GM12878 (cell line): ENCODE data around the gene IFT122. TPM values are rescaled to one million over a fixed set of nuclear protein-coding genes. Genes with fewer than 3 reads are reported as not detected.

ENCODE experiments used
- ATAC-seq: fragments of 200-7000 bp; cut with Tn5 transposase; 3 replicates; pipeline ENCODE4 v1.9.1; 2020; ENCODE audit warnings: mild to moderate bottlenecking, moderate library complexity
- BruUV-seq: library from RNA; stranded (reverse); fragments of 400-500 nt; replicated peaks from 2 replicates; lab custom pipeline; 2021; lab: Mats Ljungman, UMichigan
- CTCF ChIA-PET: fragments of 300-600 bp; sonication (Branson Sonifier 250); formaldehyde crosslinking; extraction: SDS; loops from one replicate; lab custom pipeline; 2021; ENCODE audit warnings: inconsistent platforms; lab: Yijun Ruan, JAX
- POLR2A ChIA-PET: fragments of 350-600 bp; formaldehyde crosslinking; extraction: SDS; loops from one replicate; lab custom pipeline; 2021; ENCODE audit warnings: inconsistent platforms; lab: Charles Lee
- RAD21 ChIA-PET: fragments of 300-600 bp; sonication (Branson Sonifier 250); formaldehyde crosslinking; loops from one replicate; lab custom pipeline; 2023; ENCODE audit warnings: antibody characterized with exemption; ENCODE audit not compliant: unreplicated experiment; lab: Charles Lee
- SMC1A ChIA-PET: fragments of 300-600 bp; sonication (Branson Sonifier 250); formaldehyde crosslinking; loops from one replicate; lab custom pipeline; 2023; ENCODE audit not compliant: unreplicated experiment, uncharacterized antibody; lab: Charles Lee
- DNase-seq: peaks from one replicate; pipeline ENCODE4 v3.0.0-alpha.2; 2011; ENCODE audit warnings: low read depth, low spot score
- FAIRE-seq: peaks from 3 replicates; lab custom pipeline; 2011; peaks lifted over from hg19 to GRCh38; lab: Jason Lieb, UNC
- H2AFZ ChIP-seq: 2 replicates; pipeline ENCODE4 v1.6.0; 2011; ENCODE audit warnings: low read depth, low read length, control low read depth; ENCODE audit not compliant: control insufficient read depth
- H3K27ac ChIP-seq: 2 replicates; pipeline ENCODE4 v1.5.1; 2011; ENCODE audit warnings: control low read depth; ENCODE audit not compliant: control insufficient read depth, insufficient read depth
- H3K27me3 ChIP-seq, 2 experiments: replicated peaks in 1 of 2; 2 replicates each; pipeline versions ENCODE4 v1.6.0 to v1.6.1; 2011; ENCODE audit warnings: low read length in 1 of 2; ENCODE audit not compliant: control insufficient read depth in 2 of 2, insufficient read depth in 2 of 2
- H3K36me3 ChIP-seq, 2 experiments: 2 replicates each; pipeline ENCODE4 v1.5.1; 2011; ENCODE audit warnings: low read length in 1 of 2; ENCODE audit not compliant: control insufficient read depth in 2 of 2, insufficient read depth in 2 of 2
- H3K4me1 ChIP-seq: 2 replicates; pipeline ENCODE4 v1.6.1; 2011; ENCODE audit warnings: mild to moderate bottlenecking, low read length, moderate library complexity, mixed read lengths; ENCODE audit not compliant: control insufficient read depth, insufficient read depth
- H3K4me2 ChIP-seq: 2 replicates; pipeline ENCODE4 v1.6.0; 2011; ENCODE audit warnings: control low read depth; ENCODE audit not compliant: control insufficient read depth, insufficient read depth
- H3K4me3 ChIP-seq: fragments of 200-600 bp; sonication (generic); 2 replicates; pipeline ENCODE4 v1.5.1; 2016
- H3K79me2 ChIP-seq: 2 replicates; pipeline ENCODE4 v1.6.0; 2011; ENCODE audit warnings: low read length; ENCODE audit not compliant: control insufficient read depth, insufficient read depth
- H3K9ac ChIP-seq: 2 replicates; pipeline ENCODE4 v1.8.0; 2011; ENCODE audit warnings: low read length, control low read depth, mixed read lengths; ENCODE audit not compliant: control insufficient read depth, insufficient read depth
- H3K9me3 ChIP-seq: replicated peaks from 3 replicates; pipeline ENCODE4 v1.5.1; 2011; ENCODE audit warnings: mild to moderate bottlenecking, low read length; ENCODE audit not compliant: control insufficient read depth, insufficient read depth
- H4K20me1 ChIP-seq: 2 replicates; pipeline ENCODE4 v1.6.0; 2011; ENCODE audit not compliant: control insufficient read depth, insufficient read depth
- ASH2L ChIP-seq: fragments of 300-600, 200-600 bp; sonication (generic); IDR thresholded peaks from 2 replicates; pipeline ENCODE4 v1.6.1; 2017; ENCODE audit warnings: low read depth, mild to moderate bottlenecking, borderline replicate concordance
- ATF7 ChIP-seq: fragments of 450-650 bp; IDR thresholded peaks from 2 replicates; pipeline ENCODE4 v1.6.1; 2016; ENCODE audit warnings: low read depth, mild to moderate bottlenecking
- HDGF ChIP-seq: fragments of 450-650 bp; IDR thresholded peaks from 2 replicates; pipeline ENCODE4 v1.6.1; 2016; ENCODE audit warnings: antibody characterized with exemption
- JUND ChIP-seq: IDR thresholded peaks from 2 replicates; pipeline ENCODE4 v1.6.1; 2012; ENCODE audit warnings: low read depth, mild to moderate bottlenecking, low read length, improper control_type of control experiment, moderate library complexity
- KDM1A ChIP-seq: fragments of 200-600 bp; sonication (generic); IDR thresholded peaks from 2 replicates; pipeline ENCODE4 v1.6.1; 2016; ENCODE audit warnings: borderline replicate concordance
- MEF2B ChIP-seq: fragments of 450-650 bp; IDR thresholded peaks from 2 replicates; pipeline ENCODE4 v1.6.1; 2018; ENCODE audit warnings: mild to moderate bottlenecking, moderate library complexity; ENCODE audit not compliant: partially characterized antibody, poor library complexity, severe bottlenecking
- MXI1 ChIP-seq: fragments of 150-350 bp; IDR thresholded peaks from 2 replicates; pipeline ENCODE4 v1.6.1; 2011; ENCODE audit warnings: low read depth, mild to moderate bottlenecking, inconsistent platforms, low read length, improper control_type of control experiment
- RELA ChIP-seq: fragments of 450-650 bp; IDR thresholded peaks from 2 replicates; pipeline ENCODE4 v1.8.0; 2014; ENCODE audit warnings: borderline replicate concordance; ENCODE audit not compliant: partially characterized antibody
- SIX5 ChIP-seq: IDR thresholded peaks from 2 replicates; pipeline ENCODE4 v1.6.1; 2011; ENCODE audit warnings: mild to moderate bottlenecking, low read depth, low read length, moderate library complexity; ENCODE audit not compliant: severe bottlenecking
- SKIL ChIP-seq: fragments of 450-650 bp; IDR thresholded peaks from 2 replicates; pipeline ENCODE4 v1.6.1; 2017; ENCODE audit warnings: mild to moderate bottlenecking, low read depth, inconsistent platforms; ENCODE audit not compliant: poor library complexity, severe bottlenecking
- SUPT20H ChIP-seq: IDR thresholded peaks from 2 replicates; pipeline ENCODE4 v1.6.1; 2011; ENCODE audit warnings: low read depth, mild to moderate bottlenecking, low read length, moderate library complexity, borderline replicate concordance; ENCODE audit not compliant: control insufficient read depth
- TBL1XR1 ChIP-seq: IDR thresholded peaks from 2 replicates; pipeline ENCODE4 v1.6.1; 2012; ENCODE audit warnings: low read depth, low read length, improper control_type of control experiment
- WRNIP1 ChIP-seq: IDR thresholded peaks from 2 replicates; pipeline ENCODE4 v1.6.1; 2011; ENCODE audit warnings: low read depth, low read length, improper control_type of control experiment, borderline replicate concordance
- ZNF384 ChIP-seq: IDR thresholded peaks from 2 replicates; pipeline ENCODE4 v1.6.1; 2012; ENCODE audit warnings: low read depth, mild to moderate bottlenecking, low read length, improper control_type of control experiment, borderline replicate concordance
- WGBS: methylation state at CpG from one replicate; pipeline ENCODE4 v1.1.6; 2016; ENCODE audit warnings: low lambda C conversion rate; ENCODE audit not compliant: insufficient replicate concordance, insufficient coverage; ENCODE audit errors: missing lambda C conversion rate; 5-methylcytosine and 5-hydroxymethylcytosine counted together
- in situ Hi-C: fragments of 300-500 bp; cut with MboI; formaldehyde crosslinking; loops from 9 replicates; pipeline ENCODE4 v1.14.3; 2018; ENCODE audit warnings: mixed read lengths
- intact Hi-C: fragments of 100-400 bp; cut with micrococcal nuclease; formaldehyde crosslinking; loops from one replicate; pipeline ENCODE4 v1.14.2; 2022; ENCODE audit not compliant: unreplicated experiment
- polyA plus RNA-seq, 11 experiments: library from polyadenylated mRNA; depleted of rRNA in 4 of 11; unstranded in 6 of 11; stranded (reverse) in 5 of 11; fragments of >200 nt; fragmentation: Nextera tagmentation in 4 of 11; fragmentation: Illumina TruSeq in 1 of 11; extraction: Ambion mirVana in 4 of 11; extraction: Trizol in 1 of 11; gene quantifications; 1 replicate in 1 of 11; 2 replicates in 10 of 11; pipeline versions ENCODE4 v1.2.1 to v1.2.3, GENCODE V29; 2011 to 2016; ENCODE audit warnings: inconsistent platforms in 2 of 11, missing spikeins in 2 of 11, low read depth in 1 of 11
- total RNA-seq, 4 experiments: library from RNA; depleted of rRNA in 3 of 4; stranded (reverse); fragments of >200 nt in 3 of 4; fragmentation: Illumina TruSeq in 1 of 4; extraction: Trizol in 1 of 4; gene quantifications; 2 replicates each; pipeline versions ENCODE4 v1.2.1 to v1.2.3, GENCODE V29; 2013 to 2021
- TF ChIP-seq, protein P1 (sequence below): IDR thresholded peaks from 2 replicates; pipeline ENCODE4 v1.6.1; 2012; ENCODE audit warnings: improper control_type of control experiment, low read depth, low read length; ENCODE audit not compliant: insufficient replicate concordance

IFT122 gene
- total and polyA plus RNA-seq, 10 of the 15 experiments (the other 5 are each of a cell fraction or from before 2014, with no cell fraction given), result 1.8 to 19.2 (median 8.4) TPM

DNA sequence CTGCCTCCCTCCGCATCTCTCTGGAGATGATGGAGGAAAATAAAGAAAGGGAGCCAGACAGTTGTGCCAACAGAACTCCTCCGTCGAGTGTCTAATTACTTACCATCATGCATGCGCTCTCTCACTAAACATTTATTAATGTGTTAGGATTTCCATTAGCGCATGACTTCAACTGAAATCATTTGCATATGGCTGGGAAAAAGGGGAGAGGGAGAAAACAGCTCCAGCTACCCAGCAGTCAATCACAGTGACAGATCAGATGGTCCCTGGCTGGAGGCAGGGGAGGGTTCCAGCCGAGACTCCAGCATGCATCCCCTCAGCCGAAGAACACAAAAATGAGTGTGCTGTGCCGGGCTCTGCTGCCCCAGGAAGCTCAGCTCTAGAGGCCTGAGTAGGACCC lies 81.6 kb downstream of the IFT122 start:
- in situ Hi-C loops, result no loop called here
- ATAC-seq (no peak), FAIRE-seq (no peak)
- H2AFZ ChIP-seq, result no peak overlapping the region
- H3K36me3 ChIP-seq, result no peaks in the 10 kb centered on the region; a peak in 1 of 4 replicates
- no peaks in the 10 kb centered on the region for H3K27me3 ChIP-seq
- POLR2A ChIA-PET, result no interaction called here
- WGBS, result 80% methylated on average over 8 of the region's 8 CpGs
- peaks cover 12% of the 10 kb centered on the region for H3K4me1 ChIP-seq
- RAD21 ChIA-PET, result no interaction called here
- no peak overlapping the region for H3K4me2 ChIP-seq
- no peak overlapping the region for H3K4me3 ChIP-seq
- TF ChIP-seq, protein P1, sequence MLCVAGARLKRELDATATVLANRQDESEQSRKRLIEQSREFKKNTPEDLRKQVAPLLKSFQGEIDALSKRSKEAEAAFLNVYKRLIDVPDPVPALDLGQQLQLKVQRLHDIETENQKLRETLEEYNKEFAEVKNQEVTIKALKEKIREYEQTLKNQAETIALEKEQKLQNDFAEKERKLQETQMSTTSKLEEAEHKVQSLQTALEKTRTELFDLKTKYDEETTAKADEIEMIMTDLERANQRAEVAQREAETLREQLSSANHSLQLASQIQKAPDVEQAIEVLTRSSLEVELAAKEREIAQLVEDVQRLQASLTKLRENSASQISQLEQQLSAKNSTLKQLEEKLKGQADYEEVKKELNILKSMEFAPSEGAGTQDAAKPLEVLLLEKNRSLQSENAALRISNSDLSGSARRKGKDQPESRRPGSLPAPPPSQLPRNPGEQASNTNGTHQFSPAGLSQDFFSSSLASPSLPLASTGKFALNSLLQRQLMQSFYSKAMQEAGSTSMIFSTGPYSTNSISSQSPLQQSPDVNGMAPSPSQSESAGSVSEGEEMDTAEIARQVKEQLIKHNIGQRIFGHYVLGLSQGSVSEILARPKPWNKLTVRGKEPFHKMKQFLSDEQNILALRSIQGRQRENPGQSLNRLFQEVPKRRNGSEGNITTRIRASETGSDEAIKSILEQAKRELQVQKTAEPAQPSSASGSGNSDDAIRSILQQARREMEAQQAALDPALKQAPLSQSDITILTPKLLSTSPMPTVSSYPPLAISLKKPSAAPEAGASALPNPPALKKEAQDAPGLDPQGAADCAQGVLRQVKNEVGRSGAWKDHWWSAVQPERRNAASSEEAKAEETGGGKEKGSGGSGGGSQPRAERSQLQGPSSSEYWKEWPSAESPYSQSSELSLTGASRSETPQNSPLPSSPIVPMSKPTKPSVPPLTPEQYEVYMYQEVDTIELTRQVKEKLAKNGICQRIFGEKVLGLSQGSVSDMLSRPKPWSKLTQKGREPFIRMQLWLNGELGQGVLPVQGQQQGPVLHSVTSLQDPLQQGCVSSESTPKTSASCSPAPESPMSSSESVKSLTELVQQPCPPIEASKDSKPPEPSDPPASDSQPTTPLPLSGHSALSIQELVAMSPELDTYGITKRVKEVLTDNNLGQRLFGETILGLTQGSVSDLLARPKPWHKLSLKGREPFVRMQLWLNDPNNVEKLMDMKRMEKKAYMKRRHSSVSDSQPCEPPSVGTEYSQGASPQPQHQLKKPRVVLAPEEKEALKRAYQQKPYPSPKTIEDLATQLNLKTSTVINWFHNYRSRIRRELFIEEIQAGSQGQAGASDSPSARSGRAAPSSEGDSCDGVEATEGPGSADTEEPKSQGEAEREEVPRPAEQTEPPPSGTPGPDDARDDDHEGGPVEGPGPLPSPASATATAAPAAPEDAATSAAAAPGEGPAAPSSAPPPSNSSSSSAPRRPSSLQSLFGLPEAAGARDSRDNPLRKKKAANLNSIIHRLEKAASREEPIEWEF, result no peak
- TF ChIP-seq TBL1XR1 (no peak), ZNF384 (no peak), HDGF (no peak), WRNIP1 (no peak), RELA (no peak), ATF7 (no peak), JUND (no peak), SUPT20H (no peak), ASH2L (no peak), SKIL (no peak), MXI1 (no peak), KDM1A (no peak), SIX5 (no peak), MEF2B (no peak)
- TF ChIP-seq, all 136 proteins: peak for 0
- Histone ChIP-seq H3K9ac (no peak overlapping the region), H4K20me1 (no peaks in the 10 kb centered on the region), H3K9me3 (no peaks in the 10 kb centered on the region), H3K27ac (no peak overlapping the region), H3K79me2 (no peaks in the 10 kb centered on the region)
- intact Hi-C loops, result no loop called here
- BruUV-seq, result no TSS peak
- ChIA-PET SMC1A (no interaction called here), CTCF (interaction anchor here (0.7 kb wide), 1 partner anchor 10 kb away, joined by 4 read pairs; no protein-coding TSS in a partner anchor)
- no peak for DNase-seq
